H1 (cell line): ENCODE data around the gene LCMT1. TPM values are rescaled to one million over a fixed set of nuclear protein-coding genes. Genes with fewer than 3 reads are reported as not detected.

Experiments
- BACH1 ChIP-seq: IDR thresholded peaks from 2 replicates; pipeline ENCODE4 v1.6.1; 2012; ENCODE audit warnings: low read length, improper control_type of control experiment
- CBX5 ChIP-seq: fragments of 300-800, 300-1000 bp; sonication (generic); IDR thresholded peaks from 2 replicates; pipeline ENCODE4 v1.7.1; 2016; ENCODE audit warnings: antibody characterized with exemption, low read length, low read depth
- CBX8 ChIP-seq: fragments of 300-800, 300-1000 bp; sonication (generic); IDR thresholded peaks from 2 replicates; pipeline ENCODE4 v1.7.1; 2016; ENCODE audit warnings: low read depth, low read length, borderline replicate concordance
- CHD2 ChIP-seq: IDR thresholded peaks from 2 replicates; pipeline ENCODE4 v1.6.1; 2012; ENCODE audit warnings: low read length, improper control_type of control experiment
- GABPA ChIP-seq: IDR thresholded peaks from 2 replicates; pipeline ENCODE4 v1.6.1; 2011; ENCODE audit warnings: mild to moderate bottlenecking, low read length, moderate library complexity, borderline replicate concordance; ENCODE audit not compliant: insufficient read depth
- HDAC6 ChIP-seq: IDR thresholded peaks from one replicate; pipeline ENCODE4 v1.7.1; 2012; ENCODE audit warnings: low read depth, mild to moderate bottlenecking, inconsistent platforms, low read length, moderate library complexity
- POU5F1 ChIP-seq: IDR thresholded peaks from 2 replicates; pipeline ENCODE4 v1.6.1; 2011; ENCODE audit warnings: low read depth, mild to moderate bottlenecking, low read length, moderate library complexity
- RBBP5 ChIP-seq: IDR thresholded peaks from 2 replicates; pipeline ENCODE4 v1.7.1; 2012; ENCODE audit warnings: low read depth, mild to moderate bottlenecking, inconsistent platforms, low read length, moderate library complexity, borderline replicate concordance
- TCF12 ChIP-seq: IDR thresholded peaks from 2 replicates; pipeline ENCODE4 v1.6.1; 2011; ENCODE audit warnings: low read depth, mild to moderate bottlenecking, low read length
- TEAD4 ChIP-seq: IDR thresholded peaks from 2 replicates; pipeline ENCODE4 v1.6.1; 2012; ENCODE audit warnings: low read depth, low read length, inconsistent platforms, mixed read lengths
- YY1 ChIP-seq: IDR thresholded peaks from 2 replicates; pipeline ENCODE4 v1.6.1; 2011; ENCODE audit warnings: low read depth, mild to moderate bottlenecking, low read length
- ZNF274 ChIP-seq: IDR thresholded peaks from 2 replicates; pipeline ENCODE4 v1.7.0; 2012; ENCODE audit warnings: low read length, borderline replicate concordance; ENCODE audit errors: extremely low read depth
- polyA plus RNA-seq, 7 experiments: library from polyadenylated mRNA; depleted of rRNA in 3 of 7; stranded (reverse) in 5 of 7; unstranded in 2 of 7; fragments of >200 nt in 5 of 7; fragments of 200-250 nt in 2 of 7; gene quantifications; 1 replicate in 5 of 7; 2 replicates in 1 of 7; 4 replicates in 1 of 7; pipeline versions ENCODE4 v1.2.1 to v1.2.3, GENCODE V29; 2011 to 2013; ENCODE audit warnings: missing spikeins in 2 of 7, mixed read lengths in 2 of 7
- total RNA-seq: library from RNA; stranded (reverse); fragmentation: NEBNext Ultra II Directional; extraction: Animal tissue kit (Norgen Biotek cat#: 25700); gene quantifications from 2 replicates; pipeline ENCODE4 v1.2.1, GENCODE V29; 2021
- TF ChIP-seq, protein P1 (sequence below): fragments of 300-600 bp; sonication (generic); IDR thresholded peaks from 2 replicates; pipeline ENCODE4 v1.7.1; 2012; ENCODE audit warnings: low read length, moderate library complexity, mild to moderate bottlenecking, inconsistent platforms; ENCODE audit not compliant: insufficient replicate concordance

Gene LCMT1
- total and polyA plus RNA-seq, 2 of the 8 experiments (the other 6 are each of a cell fraction or from before 2014, with no cell fraction given) = 61.0 to 80.8 TPM

- TF ChIP-seq, protein P1, sequence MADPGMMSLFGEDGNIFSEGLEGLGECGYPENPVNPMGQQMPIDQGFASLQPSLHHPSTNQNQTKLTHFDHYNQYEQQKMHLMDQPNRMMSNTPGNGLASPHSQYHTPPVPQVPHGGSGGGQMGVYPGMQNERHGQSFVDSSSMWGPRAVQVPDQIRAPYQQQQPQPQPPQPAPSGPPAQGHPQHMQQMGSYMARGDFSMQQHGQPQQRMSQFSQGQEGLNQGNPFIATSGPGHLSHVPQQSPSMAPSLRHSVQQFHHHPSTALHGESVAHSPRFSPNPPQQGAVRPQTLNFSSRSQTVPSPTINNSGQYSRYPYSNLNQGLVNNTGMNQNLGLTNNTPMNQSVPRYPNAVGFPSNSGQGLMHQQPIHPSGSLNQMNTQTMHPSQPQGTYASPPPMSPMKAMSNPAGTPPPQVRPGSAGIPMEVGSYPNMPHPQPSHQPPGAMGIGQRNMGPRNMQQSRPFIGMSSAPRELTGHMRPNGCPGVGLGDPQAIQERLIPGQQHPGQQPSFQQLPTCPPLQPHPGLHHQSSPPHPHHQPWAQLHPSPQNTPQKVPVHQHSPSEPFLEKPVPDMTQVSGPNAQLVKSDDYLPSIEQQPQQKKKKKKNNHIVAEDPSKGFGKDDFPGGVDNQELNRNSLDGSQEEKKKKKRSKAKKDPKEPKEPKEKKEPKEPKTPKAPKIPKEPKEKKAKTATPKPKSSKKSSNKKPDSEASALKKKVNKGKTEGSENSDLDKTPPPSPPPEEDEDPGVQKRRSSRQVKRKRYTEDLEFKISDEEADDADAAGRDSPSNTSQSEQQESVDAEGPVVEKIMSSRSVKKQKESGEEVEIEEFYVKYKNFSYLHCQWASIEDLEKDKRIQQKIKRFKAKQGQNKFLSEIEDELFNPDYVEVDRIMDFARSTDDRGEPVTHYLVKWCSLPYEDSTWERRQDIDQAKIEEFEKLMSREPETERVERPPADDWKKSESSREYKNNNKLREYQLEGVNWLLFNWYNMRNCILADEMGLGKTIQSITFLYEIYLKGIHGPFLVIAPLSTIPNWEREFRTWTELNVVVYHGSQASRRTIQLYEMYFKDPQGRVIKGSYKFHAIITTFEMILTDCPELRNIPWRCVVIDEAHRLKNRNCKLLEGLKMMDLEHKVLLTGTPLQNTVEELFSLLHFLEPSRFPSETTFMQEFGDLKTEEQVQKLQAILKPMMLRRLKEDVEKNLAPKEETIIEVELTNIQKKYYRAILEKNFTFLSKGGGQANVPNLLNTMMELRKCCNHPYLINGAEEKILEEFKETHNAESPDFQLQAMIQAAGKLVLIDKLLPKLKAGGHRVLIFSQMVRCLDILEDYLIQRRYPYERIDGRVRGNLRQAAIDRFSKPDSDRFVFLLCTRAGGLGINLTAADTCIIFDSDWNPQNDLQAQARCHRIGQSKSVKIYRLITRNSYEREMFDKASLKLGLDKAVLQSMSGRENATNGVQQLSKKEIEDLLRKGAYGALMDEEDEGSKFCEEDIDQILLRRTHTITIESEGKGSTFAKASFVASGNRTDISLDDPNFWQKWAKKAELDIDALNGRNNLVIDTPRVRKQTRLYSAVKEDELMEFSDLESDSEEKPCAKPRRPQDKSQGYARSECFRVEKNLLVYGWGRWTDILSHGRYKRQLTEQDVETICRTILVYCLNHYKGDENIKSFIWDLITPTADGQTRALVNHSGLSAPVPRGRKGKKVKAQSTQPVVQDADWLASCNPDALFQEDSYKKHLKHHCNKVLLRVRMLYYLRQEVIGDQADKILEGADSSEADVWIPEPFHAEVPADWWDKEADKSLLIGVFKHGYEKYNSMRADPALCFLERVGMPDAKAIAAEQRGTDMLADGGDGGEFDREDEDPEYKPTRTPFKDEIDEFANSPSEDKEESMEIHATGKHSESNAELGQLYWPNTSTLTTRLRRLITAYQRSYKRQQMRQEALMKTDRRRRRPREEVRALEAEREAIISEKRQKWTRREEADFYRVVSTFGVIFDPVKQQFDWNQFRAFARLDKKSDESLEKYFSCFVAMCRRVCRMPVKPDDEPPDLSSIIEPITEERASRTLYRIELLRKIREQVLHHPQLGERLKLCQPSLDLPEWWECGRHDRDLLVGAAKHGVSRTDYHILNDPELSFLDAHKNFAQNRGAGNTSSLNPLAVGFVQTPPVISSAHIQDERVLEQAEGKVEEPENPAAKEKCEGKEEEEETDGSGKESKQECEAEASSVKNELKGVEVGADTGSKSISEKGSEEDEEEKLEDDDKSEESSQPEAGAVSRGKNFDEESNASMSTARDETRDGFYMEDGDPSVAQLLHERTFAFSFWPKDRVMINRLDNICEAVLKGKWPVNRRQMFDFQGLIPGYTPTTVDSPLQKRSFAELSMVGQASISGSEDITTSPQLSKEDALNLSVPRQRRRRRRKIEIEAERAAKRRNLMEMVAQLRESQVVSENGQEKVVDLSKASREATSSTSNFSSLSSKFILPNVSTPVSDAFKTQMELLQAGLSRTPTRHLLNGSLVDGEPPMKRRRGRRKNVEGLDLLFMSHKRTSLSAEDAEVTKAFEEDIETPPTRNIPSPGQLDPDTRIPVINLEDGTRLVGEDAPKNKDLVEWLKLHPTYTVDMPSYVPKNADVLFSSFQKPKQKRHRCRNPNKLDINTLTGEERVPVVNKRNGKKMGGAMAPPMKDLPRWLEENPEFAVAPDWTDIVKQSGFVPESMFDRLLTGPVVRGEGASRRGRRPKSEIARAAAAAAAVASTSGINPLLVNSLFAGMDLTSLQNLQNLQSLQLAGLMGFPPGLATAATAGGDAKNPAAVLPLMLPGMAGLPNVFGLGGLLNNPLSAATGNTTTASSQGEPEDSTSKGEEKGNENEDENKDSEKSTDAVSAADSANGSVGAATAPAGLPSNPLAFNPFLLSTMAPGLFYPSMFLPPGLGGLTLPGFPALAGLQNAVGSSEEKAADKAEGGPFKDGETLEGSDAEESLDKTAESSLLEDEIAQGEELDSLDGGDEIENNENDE = no peak
- TF ChIP-seq YY1 = no peak
- no peak for TF ChIP-seq TEAD4
- TF ChIP-seq BACH1 = no peak
- TF ChIP-seq CHD2 = no peak
- no peak for TF ChIP-seq RBBP5
- TF ChIP-seq HDAC6 = no peak
- no peak for TF ChIP-seq CBX8
- no peak for TF ChIP-seq GABPA
- no peak for TF ChIP-seq TCF12
- TF ChIP-seq ZNF274 = no peak
- no peak for TF ChIP-seq CBX5
- no peak for TF ChIP-seq POU5F1
These were observed 37.7 kb upstream of the LCMT1 start (continued) for GRCh38 chr16:25073854-25074253.
